NCI-H2227 (cell line): ENCODE results near the gene CATSPER4.

Experiments
- DNase-seq: peaks from one replicate; lab custom pipeline; 2025; ENCODE audit not compliant: unreplicated experiment; lab: John Stamatoyannopoulos, UW

CATSPER4 gene

GRCh38 chr1:26234644-26235370 lies 44.4 kb downstream of the CATSPER4 start:
- peak; percentile 52 for DNase-seq

- no peak for DNase-seq
Observed at GRCh38 chr1:26237230-26237966, 47.0 kb downstream of the CATSPER4 start.

GRCh38 chr1:26239936-26240335 lies 49.5 kb downstream of the CATSPER4 start:
- no peak for DNase-seq
